HCT116 (cell line): ENCODE data around the gene NHLRC1. TPM values are rescaled to one million over a fixed set of nuclear protein-coding genes. Genes with fewer than 3 reads are reported as not detected.

ENCODE experiments used
- ATAC-seq: fragments of 200-7000 bp; cut with Tn5 transposase; 2 replicates; pipeline ENCODE4 v1.9.1; 2020; ENCODE audit warnings: mild to moderate bottlenecking, moderate library complexity
- BruUV-seq: library from RNA; stranded (reverse); fragments of 400-500 nt; replicated peaks from 2 replicates; lab custom pipeline; 2021; lab: Mats Ljungman, UMichigan
- CTCF ChIA-PET: fragments of 300-600 bp; sonication (Branson Sonifier 250); formaldehyde crosslinking; loops from one replicate; lab custom pipeline; 2021; ENCODE audit warnings: antibody characterized with exemption; lab: Charles Lee
- POLR2A ChIA-PET: fragments of 300-600, 350-600 bp; sonication (Branson Sonifier 250); formaldehyde crosslinking; loops from one replicate; lab custom pipeline; 2021; ENCODE audit warnings: antibody characterized with exemption; lab: Charles Lee
- RAD21 ChIA-PET, 2 experiments: fragments of 300-600 bp; sonication (Branson Sonifier 250); formaldehyde crosslinking; loops; one replicate each; lab custom pipeline; 2023; ENCODE audit warnings: low total read pairs in 2 of 2; ENCODE audit not compliant: uncharacterized antibody in 2 of 2, unreplicated experiment in 2 of 2, low non-redundant PET in 1 of 2; lab: Charles Lee
- DNase-seq: peaks from one replicate; pipeline ENCODE4 v3.0.0-alpha.2; 2010; ENCODE audit warnings: low read depth, low spot score
- H2AFZ ChIP-seq: fragments of 200-600 bp; shearing (Covaris generic), sonication (generic); 2 replicates; pipeline ENCODE4 v1.6.1; 2017; ENCODE audit warnings: low read depth, mixed run types, mixed read lengths, antibody characterized with exemption, low read length; ENCODE audit not compliant: poor library complexity, severe bottlenecking
- H3K27ac ChIP-seq: 2 replicates; pipeline ENCODE4 v1.5.1; 2012; ENCODE audit warnings: low read depth, low read length
- H3K27me3 ChIP-seq: fragments of 200-600 bp; sonication (generic); 2 replicates; pipeline ENCODE4 v1.6.1; 2016; ENCODE audit warnings: mixed run types, low read length, mixed read lengths; ENCODE audit not compliant: insufficient read depth
- H3K36me3 ChIP-seq, 2 experiments: fragments of 200-500 bp in 1 of 2; fragments of 200-600 bp in 1 of 2; sonication (Bioruptor generic) in 1 of 2; sonication (generic) in 1 of 2; 2 replicates each; pipeline versions ENCODE4 v1.5.1 to v1.6.1; 2014 to 2016; ENCODE audit warnings: low read length in 2 of 2, inconsistent platforms in 1 of 2, mixed read lengths in 1 of 2, mixed run types in 1 of 2; ENCODE audit not compliant: insufficient read depth in 2 of 2, control insufficient read depth in 1 of 2
- H3K4me1 ChIP-seq, 2 experiments: fragments of 200-600 bp in 1 of 2; sonication (generic) in 1 of 2; 2 replicates each; pipeline versions ENCODE4 v1.5.1 to v1.6.1; 2012 to 2017; ENCODE audit warnings: low read length in 2 of 2, inconsistent platforms in 1 of 2, mild to moderate bottlenecking in 1 of 2, mixed read lengths in 1 of 2, mixed run types in 1 of 2, moderate library complexity in 1 of 2; ENCODE audit not compliant: insufficient read depth in 2 of 2, control insufficient read depth in 1 of 2
- H3K4me2 ChIP-seq: fragments of 200-600 bp; sonication (generic); 2 replicates; pipeline ENCODE4 v1.6.1; 2017; ENCODE audit warnings: mixed run types, low read length, mixed read lengths
- H3K4me3 ChIP-seq, 2 experiments: fragments of 200-600 bp in 1 of 2; sonication (generic) in 1 of 2; replicated peaks in 1 of 2; 2 replicates each; pipeline ENCODE4 v1.5.1; 2011 to 2016; ENCODE audit warnings: low read length in 2 of 2, control low read depth in 1 of 2, low read depth in 1 of 2, mild to moderate bottlenecking in 1 of 2, mixed read lengths in 1 of 2, mixed run types in 1 of 2
- H3K79me2 ChIP-seq: fragments of 200-600 bp; sonication (generic); 2 replicates; pipeline ENCODE4 v1.6.1; 2017; ENCODE audit warnings: mild to moderate bottlenecking, mixed run types, low read length, moderate library complexity, mixed read lengths; ENCODE audit not compliant: insufficient read depth
- H3K9ac ChIP-seq: fragments of 200-600 bp; sonication (generic); 2 replicates; pipeline ENCODE4 v1.6.1; 2016; ENCODE audit warnings: low read length, mixed read lengths
- H3K9me2 ChIP-seq: fragments of 200-600 bp; sonication (generic), shearing (Covaris generic); 2 replicates; pipeline ENCODE4 v1.6.1; 2017; ENCODE audit warnings: mixed run types, mild to moderate bottlenecking, moderate library complexity; ENCODE audit not compliant: insufficient read depth
- H3K9me3 ChIP-seq, 2 experiments: fragments of 200-500 bp in 1 of 2; fragments of 200-600 bp in 1 of 2; sonication (Bioruptor generic) in 1 of 2; sonication (generic) in 1 of 2; 2 replicates each; pipeline ENCODE4 v1.6.1; 2014 to 2017; ENCODE audit warnings: low read length in 2 of 2, mixed read lengths in 2 of 2, inconsistent platforms in 1 of 2, low read depth in 1 of 2, mild to moderate bottlenecking in 1 of 2, mixed run types in 1 of 2, moderate library complexity in 1 of 2; ENCODE audit not compliant: control insufficient read depth in 1 of 2, insufficient read depth in 1 of 2
- H4K20me1 ChIP-seq: fragments of 200-600 bp; sonication (generic), shearing (Covaris generic); 2 replicates; pipeline ENCODE4 v1.6.1; 2017; ENCODE audit warnings: mixed run types, mild to moderate bottlenecking, moderate library complexity; ENCODE audit not compliant: insufficient read depth
- CBX3 ChIP-seq: IDR thresholded peaks from 2 replicates; pipeline ENCODE4 v1.6.1; 2012; ENCODE audit warnings: low read depth
- EGR1 ChIP-seq: IDR thresholded peaks from 2 replicates; pipeline ENCODE4 v1.6.1; 2012; ENCODE audit warnings: low read depth
- POLR2AphosphoS5 ChIP-seq: IDR thresholded peaks from 2 replicates; pipeline ENCODE4 v1.6.1; 2011; ENCODE audit warnings: mild to moderate bottlenecking, low read depth, low read length, moderate library complexity
- RAD21 ChIP-seq: IDR thresholded peaks from 2 replicates; pipeline ENCODE4 v1.6.1; 2012; ENCODE audit warnings: low read depth, mild to moderate bottlenecking
- SIN3A ChIP-seq: IDR thresholded peaks from 2 replicates; pipeline ENCODE4 v1.6.1; 2012; ENCODE audit warnings: low read depth
- SP1 ChIP-seq: IDR thresholded peaks from 2 replicates; pipeline ENCODE4 v1.6.1; 2012; ENCODE audit warnings: low read depth
- YY1 ChIP-seq: IDR thresholded peaks from 2 replicates; pipeline ENCODE4 v1.6.1; 2011; ENCODE audit warnings: low read length, low read depth, moderate library complexity, mild to moderate bottlenecking; ENCODE audit not compliant: insufficient replicate concordance; ENCODE audit errors: extremely low read depth
- intact Hi-C: fragments of 100-400 bp; cut with micrococcal nuclease; formaldehyde crosslinking; loops from 2 replicates; pipeline ENCODE4 v1.10.0; 2022
- total RNA-seq: library from RNA; stranded (reverse); gene quantifications from one replicate; pipeline ENCODE4 v1.2.1, GENCODE V29; 2021; ENCODE audit not compliant: unreplicated experiment
- TF ChIP-seq, protein P1 (sequence below): IDR thresholded peaks from 2 replicates; pipeline ENCODE4 v1.6.1; 2012

NHLRC1 gene
- total RNA-seq, 1 experiment from 2014 or later, result not detected

GRCh38 chr6:18155864-18156421 is 33.5 kb upstream of the NHLRC1 start (continued):
- TF ChIP-seq RAD21, result peak; percentile 36
- TF ChIP-seq YY1, result no peak

GRCh38 chr6:18155150-18155863 is 32.8 kb upstream of the NHLRC1 start, which contains the start of gene KDM1B:
Gene KDM1B (plus strand): TSS chr6:18155422. CDS start chr6:18159896, 4,474 bp downstream.
- Histone ChIP-seq H3K27me3 (no peaks in the 10 kb centered on the region), H3K9ac (peak within 1 kb of the TSS; percentile 80), H3K4me1 (peaks cover 7% of the 10 kb centered on the region in 2 experiments; a peak in 3 of 4 replicates), H4K20me1 (no peaks in the 10 kb centered on the region), H3K9me3 (no peaks in the 10 kb centered on the region), H2AFZ (peak within 1 kb of the TSS; percentile 38), H3K27ac (peak within 1 kb of the TSS; percentile 69), H3K4me2 (peak within 1 kb of the TSS; percentile 92), H3K9me2 (no peaks in the 10 kb centered on the region), H3K36me3 (peaks cover 0 to 4% of the 10 kb centered on the region in 2 experiments; a peak in 1 of 4 replicates), H3K79me2 (no peaks in the 10 kb centered on the region), H3K4me3 (peak within 1 kb of the TSS; percentile 86 to 90)
- RAD21 ChIA-PET, result no interaction called here
- TF ChIP-seq SP1, result peak; percentile 66
- TF ChIP-seq, protein P1, sequence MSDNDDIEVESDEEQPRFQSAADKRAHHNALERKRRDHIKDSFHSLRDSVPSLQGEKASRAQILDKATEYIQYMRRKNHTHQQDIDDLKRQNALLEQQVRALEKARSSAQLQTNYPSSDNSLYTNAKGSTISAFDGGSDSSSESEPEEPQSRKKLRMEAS, result peak; percentile 62
- no peak for TF ChIP-seq RAD21
- TF ChIP-seq POLR2AphosphoS5, result peak; percentile 45; the same call in 1 of the 2 replicates
- peak; percentile 53; the same call in 1 of the 2 replicates for TF ChIP-seq EGR1
- no peak for TF ChIP-seq CBX3
- peak; percentile 13; the same call in 1 of the 2 replicates for TF ChIP-seq SIN3A
- CTCF ChIA-PET, result no interaction called here
- DNase-seq (peak; percentile 94), ATAC-seq (peak; percentile 95)
- no TSS peak for BruUV-seq
- POLR2A ChIA-PET, result no interaction called here
- intact Hi-C loops, result loop anchor here (2.0 kb wide), 1 partner anchor 291 kb away; no protein-coding TSS in a partner anchor
